Fibroblast of lung (primary cell): ENCODE data around the gene LMO1. TPM values are rescaled to one million over a fixed set of nuclear protein-coding genes. Genes with fewer than 3 reads are reported as not detected.

ENCODE experiments used
- DNase-seq, 2 donors: peaks; one replicate each; pipeline versions ENCODE4 v3.0.0 to v3.0.0-alpha.2; 2010; ENCODE audit warnings: low read depth in 2 of 2
- H2AFZ ChIP-seq: 2 replicates; pipeline ENCODE4 v1.5.1; 2012; ENCODE audit warnings: low read length, control low read depth, inconsistent platforms
- H3K27ac ChIP-seq: 2 replicates; pipeline ENCODE4 v1.5.1; 2011; ENCODE audit warnings: low read length, control low read depth; ENCODE audit not compliant: insufficient read depth
- H3K27me3 ChIP-seq: 2 replicates; pipeline ENCODE4 v1.5.1; 2011; ENCODE audit warnings: mild to moderate bottlenecking, low read length; ENCODE audit not compliant: control insufficient read depth, insufficient read depth
- H3K36me3 ChIP-seq: 2 replicates; pipeline ENCODE4 v1.5.1; 2011; ENCODE audit warnings: low read length; ENCODE audit not compliant: control insufficient read depth, insufficient read depth
- H3K4me1 ChIP-seq: 2 replicates; pipeline ENCODE4 v1.5.1; 2011; ENCODE audit warnings: low read length; ENCODE audit not compliant: control insufficient read depth, insufficient read depth; ENCODE audit errors: extremely low read depth
- H3K4me2 ChIP-seq: 2 replicates; pipeline ENCODE4 v1.5.1; 2011; ENCODE audit warnings: low read length, control low read depth; ENCODE audit not compliant: insufficient read depth; ENCODE audit errors: extremely low read depth
- H3K4me3 ChIP-seq, 4 experiments: fragments of 200-600 bp in 1 of 4; sonication (generic) in 1 of 4; replicated peaks in 1 of 4; 2 replicates each; pipeline ENCODE4 v1.5.1; 2011 to 2016; ENCODE audit warnings: low read length in 4 of 4, low read depth in 3 of 4, mild to moderate bottlenecking in 3 of 4, control low read depth in 2 of 4, inconsistent platforms in 1 of 4, mixed read lengths in 1 of 4; ENCODE audit not compliant: insufficient read depth in 1 of 4; ENCODE audit errors: control extremely low read depth in 1 of 4
- H3K79me2 ChIP-seq: 2 replicates; pipeline ENCODE4 v1.5.1; 2012; ENCODE audit warnings: mild to moderate bottlenecking, low read length, inconsistent platforms; ENCODE audit not compliant: control insufficient read depth, insufficient read depth
- H3K9ac ChIP-seq: 2 replicates; pipeline ENCODE4 v1.5.1; 2011; ENCODE audit warnings: mild to moderate bottlenecking, low read length, control low read depth; ENCODE audit not compliant: insufficient read depth
- H3K9me3 ChIP-seq: 2 replicates; pipeline ENCODE4 v1.5.1; 2012; ENCODE audit warnings: low read depth, low read length; ENCODE audit not compliant: control insufficient read depth, insufficient read depth
- H4K20me1 ChIP-seq: 2 replicates; pipeline ENCODE4 v1.5.1; 2011; ENCODE audit warnings: low read length; ENCODE audit not compliant: control insufficient read depth, insufficient read depth; ENCODE audit errors: extremely low read depth
- EZH2 ChIP-seq: IDR thresholded peaks from 2 replicates; pipeline ENCODE4 v1.5.1; 2012; ENCODE audit warnings: low read length, control low read depth, mild to moderate bottlenecking; ENCODE audit errors: missing control alignments
- polyA plus RNA-seq, 2 donors: library from polyadenylated mRNA; depleted of rRNA in 1 of 2; stranded (reverse) in 1 of 2; unstranded in 1 of 2; fragments of >200 nt; gene quantifications; 2 replicates each; pipeline ENCODE4 v1.2.1, GENCODE V29; 2011 to 2012; ENCODE audit warnings: missing spikeins in 1 of 2
- total RNA-seq: library from RNA; depleted of rRNA; stranded (reverse); fragments of >200 nt; gene quantifications from 2 replicates; pipeline ENCODE4 v1.2.1, GENCODE V29; 2014
- TF ChIP-seq, protein P1 (sequence below), 2 donors: IDR thresholded peaks in 1 of 2; conservative IDR thresholded peaks in 1 of 2; 1 replicate in 1 of 2; 2 replicates in 1 of 2; pipeline ENCODE4 v1.5.1; 2011 to 2012; ENCODE audit warnings: low read length in 2 of 2, control low read depth in 1 of 2, inconsistent platforms in 1 of 2, low read depth in 1 of 2, mild to moderate bottlenecking in 1 of 2

The LMO1 gene
- total and polyA plus RNA-seq, 2 donors (not counting 1 experiment from before 2014, with no cell fraction given): not detected

DNA sequence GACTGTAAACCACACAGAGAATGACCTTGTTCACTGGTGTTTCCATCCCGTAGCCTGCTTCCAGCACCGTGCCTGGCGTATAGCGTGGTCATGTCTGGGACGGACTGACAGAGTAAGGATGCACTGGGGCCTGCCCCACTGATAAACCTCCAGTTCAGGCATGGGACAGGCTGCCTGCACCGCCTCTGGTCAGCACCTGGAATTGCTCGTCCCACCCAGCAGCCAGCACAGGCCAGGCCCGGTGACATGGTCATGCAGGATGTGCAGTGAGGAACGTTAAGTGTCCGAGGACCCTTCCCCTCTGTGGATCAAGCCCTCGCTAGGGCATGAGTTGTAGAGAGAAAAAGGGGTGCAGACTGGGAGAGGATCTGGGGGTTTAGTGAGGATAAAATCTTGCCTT, 44.8 kb downstream of the LMO1 start:
- H4K20me1 ChIP-seq: no peaks in the 10 kb centered on the region
- no peaks in the 10 kb centered on the region for H3K9me3 ChIP-seq
- no peaks in the 10 kb centered on the region for H3K36me3 ChIP-seq
- no peaks in the 10 kb centered on the region for H3K4me1 ChIP-seq
- no peak overlapping the region for H3K4me3 ChIP-seq
- no peak overlapping the region for H3K9ac ChIP-seq
- no peak for TF ChIP-seq EZH2
- TF ChIP-seq, protein P1, sequence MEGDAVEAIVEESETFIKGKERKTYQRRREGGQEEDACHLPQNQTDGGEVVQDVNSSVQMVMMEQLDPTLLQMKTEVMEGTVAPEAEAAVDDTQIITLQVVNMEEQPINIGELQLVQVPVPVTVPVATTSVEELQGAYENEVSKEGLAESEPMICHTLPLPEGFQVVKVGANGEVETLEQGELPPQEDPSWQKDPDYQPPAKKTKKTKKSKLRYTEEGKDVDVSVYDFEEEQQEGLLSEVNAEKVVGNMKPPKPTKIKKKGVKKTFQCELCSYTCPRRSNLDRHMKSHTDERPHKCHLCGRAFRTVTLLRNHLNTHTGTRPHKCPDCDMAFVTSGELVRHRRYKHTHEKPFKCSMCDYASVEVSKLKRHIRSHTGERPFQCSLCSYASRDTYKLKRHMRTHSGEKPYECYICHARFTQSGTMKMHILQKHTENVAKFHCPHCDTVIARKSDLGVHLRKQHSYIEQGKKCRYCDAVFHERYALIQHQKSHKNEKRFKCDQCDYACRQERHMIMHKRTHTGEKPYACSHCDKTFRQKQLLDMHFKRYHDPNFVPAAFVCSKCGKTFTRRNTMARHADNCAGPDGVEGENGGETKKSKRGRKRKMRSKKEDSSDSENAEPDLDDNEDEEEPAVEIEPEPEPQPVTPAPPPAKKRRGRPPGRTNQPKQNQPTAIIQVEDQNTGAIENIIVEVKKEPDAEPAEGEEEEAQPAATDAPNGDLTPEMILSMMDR (conservative IDR thresholded peaks at IDR 0.05 in 1 of 2, IDR thresholded peaks at IDR 0.05 in 1 of 2; ENCODE audit: low read depth in 1 of 2, low read length in 2 of 2): no peak
- DNase-seq: no peak
- H2AFZ ChIP-seq: no peak overlapping the region
- no peak overlapping the region for H3K27ac ChIP-seq
- no peaks in the 10 kb centered on the region for H3K79me2 ChIP-seq
- no peaks in the 10 kb centered on the region for H3K27me3 ChIP-seq
- H3K4me2 ChIP-seq: no peak overlapping the region

DNA sequence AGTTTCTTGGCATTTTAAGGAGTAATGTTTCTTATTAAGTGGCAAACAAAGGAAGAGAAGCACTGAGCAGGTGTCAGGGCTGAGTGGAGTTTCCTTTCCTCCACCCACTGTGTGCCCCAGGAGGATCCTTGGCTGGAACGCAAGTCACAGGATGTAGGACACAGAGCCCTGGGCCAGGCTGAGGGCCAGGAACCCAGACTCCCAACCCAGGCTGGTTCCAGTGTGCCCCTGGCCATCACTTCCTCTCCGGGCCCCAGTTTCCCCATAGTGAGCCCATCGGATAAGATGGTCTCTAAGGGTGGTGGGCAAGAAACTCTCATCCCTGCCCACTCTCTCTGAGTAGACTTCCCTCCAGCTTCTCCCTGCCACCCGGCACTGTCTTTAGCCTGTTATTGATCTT, 45.3 kb downstream of the LMO1 start:
- TF ChIP-seq, protein P1 (conservative IDR thresholded peaks at IDR 0.05 in 1 of 2, IDR thresholded peaks at IDR 0.05 in 1 of 2; ENCODE audit: low read depth in 1 of 2, low read length in 2 of 2): no peak
- TF ChIP-seq EZH2: no peak
- Histone ChIP-seq H2AFZ (no peak overlapping the region), H3K9ac (no peak overlapping the region), H3K4me2 (no peak overlapping the region), H3K36me3 (no peaks in the 10 kb centered on the region), H3K27me3 (no peaks in the 10 kb centered on the region), H3K4me3 (no peak overlapping the region), H3K9me3 (no peaks in the 10 kb centered on the region), H4K20me1 (no peaks in the 10 kb centered on the region), H3K79me2 (no peaks in the 10 kb centered on the region), H3K4me1 (no peaks in the 10 kb centered on the region), H3K27ac (no peak overlapping the region)
- DNase-seq: no peak

DNA sequence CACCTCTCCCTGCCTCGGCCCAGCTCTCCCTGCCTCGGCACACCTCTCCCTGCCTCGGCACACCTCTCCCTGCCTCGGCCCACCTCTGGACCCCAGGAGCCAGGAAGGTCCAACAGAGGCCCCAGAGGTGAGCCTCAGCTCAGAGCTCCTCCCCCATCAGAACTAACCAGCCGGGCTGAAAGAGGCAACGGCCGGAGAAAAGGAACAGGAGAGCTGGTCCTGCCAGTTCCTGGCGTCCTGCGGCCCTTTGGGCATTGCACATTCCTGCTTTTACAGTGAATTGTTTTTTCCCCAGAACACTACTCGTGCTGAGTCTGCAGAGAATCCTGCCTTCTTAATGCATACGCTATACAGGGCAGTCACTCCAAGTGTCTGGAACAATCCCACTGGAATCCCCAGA, 45.8 kb downstream of the LMO1 start:
- Histone ChIP-seq H3K9ac (no peak overlapping the region), H3K27me3 (no peaks in the 10 kb centered on the region), H3K9me3 (no peaks in the 10 kb centered on the region), H3K4me1 (no peaks in the 10 kb centered on the region), H3K27ac (no peak overlapping the region), H4K20me1 (no peaks in the 10 kb centered on the region), H2AFZ (no peak overlapping the region), H3K4me2 (no peak overlapping the region), H3K4me3 (no peak overlapping the region), H3K36me3 (no peaks in the 10 kb centered on the region), H3K79me2 (no peaks in the 10 kb centered on the region)
- no peak for TF ChIP-seq EZH2
- TF ChIP-seq, protein P1 (conservative IDR thresholded peaks at IDR 0.05 in 1 of 2, IDR thresholded peaks at IDR 0.05 in 1 of 2; ENCODE audit: low read depth in 1 of 2, low read length in 2 of 2): no peak
- no peak for DNase-seq
